RWPE1 (cell line): ENCODE measurements around the gene DKC1.

Experiments
- CTCF ChIA-PET: fragments of 350-600 bp; sonication (Branson Sonifier 250); formaldehyde crosslinking; extraction: SDS; loops from one replicate; lab custom pipeline; 2021; lab: Yijun Ruan, JAX
- POLR2A ChIA-PET: fragments of 400-600 bp; formaldehyde crosslinking; extraction: SDS; loops from one replicate; lab custom pipeline; 2020; ENCODE audit warnings: antibody characterized with exemption; ENCODE audit not compliant: low non-redundant PET; lab: Yijun Ruan, JAX
- DNase-seq: peaks from one replicate; pipeline ENCODE4 v3.0.0; 2012; ENCODE audit warnings: low spot score
- H3K27ac ChIP-seq: fragments of 450-650 bp; 2 replicates; pipeline ENCODE4 v1.5.1; 2017
- TF ChIP-seq, protein P1 (sequence below): fragments of 450-650 bp; conservative IDR thresholded peaks from 2 replicates; pipeline ENCODE4 v1.5.1; 2017; ENCODE audit warnings: low read depth, mild to moderate bottlenecking

Gene DKC1

DNA sequence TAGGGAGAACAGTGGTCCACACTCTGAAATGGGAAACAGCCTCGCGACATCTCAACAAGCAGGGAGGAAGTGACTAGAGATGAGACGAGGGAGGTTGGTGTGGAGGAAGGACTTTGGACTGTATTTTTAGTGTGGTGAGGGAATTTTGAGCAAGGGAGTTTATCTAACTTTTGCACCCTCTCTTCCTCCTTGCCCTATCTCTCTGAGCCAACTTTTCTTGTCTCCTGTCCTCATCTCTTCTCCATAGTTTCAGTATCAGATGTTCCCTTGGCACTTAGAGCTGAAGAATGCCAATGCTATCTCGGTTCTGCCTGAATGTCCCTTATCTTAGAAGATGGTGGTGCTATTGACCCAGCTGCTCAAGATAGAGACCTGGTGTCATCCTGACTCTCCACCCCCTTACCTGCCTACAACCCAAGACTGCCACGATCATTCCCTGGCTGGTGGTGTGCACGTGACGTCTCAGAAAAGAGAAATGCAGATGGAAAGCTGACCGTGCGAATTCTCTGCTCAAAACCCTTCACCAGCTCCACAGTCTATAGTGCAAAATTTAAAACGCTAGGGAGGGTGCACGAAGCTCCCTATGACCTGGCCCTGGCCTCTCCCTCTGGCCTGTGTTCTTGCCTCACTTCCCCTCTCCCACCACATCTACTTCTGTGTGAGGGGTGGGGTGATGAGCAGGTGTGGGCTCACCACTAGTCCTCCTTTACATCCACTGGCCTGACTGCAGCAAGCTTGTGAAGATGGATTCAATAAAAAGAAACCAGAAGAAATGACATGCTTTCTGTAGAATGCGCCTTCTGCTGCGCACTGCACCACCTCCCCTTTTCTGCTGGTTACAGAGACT is 21.7 kb downstream of the DKC1 start:
- ChIA-PET CTCF (no interaction called here), POLR2A (no interaction called here)
- no peak for DNase-seq
- TF ChIP-seq, protein P1, sequence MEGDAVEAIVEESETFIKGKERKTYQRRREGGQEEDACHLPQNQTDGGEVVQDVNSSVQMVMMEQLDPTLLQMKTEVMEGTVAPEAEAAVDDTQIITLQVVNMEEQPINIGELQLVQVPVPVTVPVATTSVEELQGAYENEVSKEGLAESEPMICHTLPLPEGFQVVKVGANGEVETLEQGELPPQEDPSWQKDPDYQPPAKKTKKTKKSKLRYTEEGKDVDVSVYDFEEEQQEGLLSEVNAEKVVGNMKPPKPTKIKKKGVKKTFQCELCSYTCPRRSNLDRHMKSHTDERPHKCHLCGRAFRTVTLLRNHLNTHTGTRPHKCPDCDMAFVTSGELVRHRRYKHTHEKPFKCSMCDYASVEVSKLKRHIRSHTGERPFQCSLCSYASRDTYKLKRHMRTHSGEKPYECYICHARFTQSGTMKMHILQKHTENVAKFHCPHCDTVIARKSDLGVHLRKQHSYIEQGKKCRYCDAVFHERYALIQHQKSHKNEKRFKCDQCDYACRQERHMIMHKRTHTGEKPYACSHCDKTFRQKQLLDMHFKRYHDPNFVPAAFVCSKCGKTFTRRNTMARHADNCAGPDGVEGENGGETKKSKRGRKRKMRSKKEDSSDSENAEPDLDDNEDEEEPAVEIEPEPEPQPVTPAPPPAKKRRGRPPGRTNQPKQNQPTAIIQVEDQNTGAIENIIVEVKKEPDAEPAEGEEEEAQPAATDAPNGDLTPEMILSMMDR: no peak
- no peak overlapping the region for H3K27ac ChIP-seq

- ChIA-PET POLR2A (no interaction called here), CTCF (no interaction called here)
- H3K27ac ChIP-seq: no peak overlapping the region
- TF ChIP-seq, protein P1: no peak
- DNase-seq: no peak
Measured at GRCh38 chrX:154785716-154786115, 23.1 kb downstream of the DKC1 start.

GRCh38 chrX:154791467-154791866 is 28.8 kb downstream of the DKC1 start:
- TF ChIP-seq, protein P1: no peak
- no peak overlapping the region for H3K27ac ChIP-seq
- DNase-seq: no peak
- ChIA-PET CTCF (no interaction called here), POLR2A (no interaction called here)

- TF ChIP-seq, protein P1: no peak
- DNase-seq: no peak
- ChIA-PET POLR2A (no interaction called here), CTCF (interaction anchor here (0.7 kb wide), 1 partner anchor 849 kb away, joined by 4 read pairs; no protein-coding TSS in a partner anchor)
- no peak overlapping the region for H3K27ac ChIP-seq
Measured at GRCh38 chrX:154791939-154792338, 29.3 kb downstream of the DKC1 start.

DNA sequence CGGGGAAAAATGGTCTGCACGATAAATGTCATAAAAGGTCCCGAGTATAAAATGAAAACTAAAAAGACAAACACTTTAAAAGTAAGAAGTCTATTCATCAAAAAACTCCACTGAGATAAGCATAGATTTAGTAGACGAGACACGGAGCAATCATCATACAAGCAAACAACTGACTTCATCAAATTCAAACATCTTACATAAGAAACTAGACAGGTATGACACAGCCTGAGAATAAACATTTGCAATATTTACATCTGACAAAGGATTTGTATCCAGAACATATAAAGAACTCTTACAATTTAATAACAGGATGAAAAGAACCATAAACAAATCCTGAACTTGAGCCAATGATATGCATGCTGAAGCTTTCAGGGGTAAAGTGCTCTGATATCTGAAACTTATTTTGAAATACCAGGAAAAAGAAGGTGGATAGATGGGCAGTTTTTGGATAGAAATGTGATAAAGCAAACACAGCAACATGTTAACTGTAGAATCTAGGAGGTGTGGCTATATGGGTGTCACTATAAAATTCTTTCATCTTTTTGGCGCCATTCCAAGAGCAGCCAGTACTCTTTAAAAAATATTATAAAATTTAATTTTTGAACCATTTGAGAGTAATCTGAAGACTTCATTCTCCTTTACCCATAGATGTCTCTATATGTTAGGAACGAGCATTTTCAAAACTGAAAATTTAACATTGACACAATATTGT is 30.6 kb downstream of the DKC1 start:
- TF ChIP-seq, protein P1: no peak
- no peak for DNase-seq
- H3K27ac ChIP-seq: no peak overlapping the region
- ChIA-PET POLR2A (no interaction called here), CTCF (interaction anchor here (0.7 kb wide), 1 partner anchor 45 kb away, joined by 3 read pairs; no protein-coding TSS in a partner anchor)

- CTCF ChIA-PET: no interaction called here
- POLR2A ChIA-PET: no interaction called here
- no peak for DNase-seq
- no peak overlapping the region for H3K27ac ChIP-seq
- TF ChIP-seq, protein P1: no peak
Measured at GRCh38 chrX:154795016-154795415, 32.4 kb downstream of the DKC1 start.
